HEK293 (cell line): ENCODE data around the gene DNAJB14.

ENCODE experiments used
- BCL11B ChIP-seq: fragments of 450-650 bp; formaldehyde crosslinking; IDR thresholded peaks from 2 replicates; pipeline ENCODE4 v1.5.1; 2016; ENCODE audit warnings: low read depth, missing biosample characterization, missing genetic modification characterization
- BCL6B ChIP-seq: fragments of 450-650 bp; formaldehyde crosslinking; IDR thresholded peaks from 2 replicates; pipeline ENCODE4 v1.5.1; 2017; ENCODE audit warnings: missing biosample characterization, missing genetic modification characterization
- EGR2 ChIP-seq: fragments of 450-650 bp; formaldehyde crosslinking; IDR thresholded peaks from 2 replicates; pipeline ENCODE4 v1.5.1; 2016; ENCODE audit warnings: low read depth, missing biosample characterization, missing genetic modification characterization
- ELK4 ChIP-seq: IDR thresholded peaks from 2 replicates; pipeline ENCODE4 v1.6.1; 2011; ENCODE audit warnings: mild to moderate bottlenecking, low read depth, low read length, borderline replicate concordance
- GLIS2 ChIP-seq: fragments of 450-650 bp; formaldehyde crosslinking; IDR thresholded peaks from 2 replicates; pipeline ENCODE4 v1.5.1; 2016; ENCODE audit warnings: missing biosample characterization, missing genetic modification characterization
- HOXC10 ChIP-seq: sonication (generic); formaldehyde crosslinking; IDR thresholded peaks from 2 replicates; pipeline ENCODE4 v1.8.1; 2023; ENCODE audit warnings: mild to moderate bottlenecking, missing genetic modification reagents
- MYNN ChIP-seq: fragments of 450-650 bp; formaldehyde crosslinking; IDR thresholded peaks from 2 replicates; pipeline ENCODE4 v1.5.1; 2016; ENCODE audit warnings: missing biosample characterization, missing genetic modification characterization, borderline replicate concordance
- RBAK ChIP-seq: fragments of 450-650 bp; formaldehyde crosslinking; IDR thresholded peaks from 2 replicates; pipeline ENCODE4 v1.5.1; 2016; ENCODE audit warnings: missing biosample characterization, missing genetic modification characterization
- REPIN1 ChIP-seq: fragments of 450-650 bp; formaldehyde crosslinking; IDR thresholded peaks from 2 replicates; pipeline ENCODE4 v1.5.1; 2017; ENCODE audit warnings: missing biosample characterization, missing genetic modification characterization, low read depth
- ZBTB48 ChIP-seq: fragments of 450-650 bp; formaldehyde crosslinking; IDR thresholded peaks from 2 replicates; pipeline ENCODE4 v1.5.1; 2016; ENCODE audit warnings: missing biosample characterization, missing genetic modification characterization
- ZFP69B ChIP-seq: fragments of 450-650 bp; formaldehyde crosslinking; IDR thresholded peaks from 2 replicates; pipeline ENCODE4 v1.5.1; 2016; ENCODE audit warnings: missing biosample characterization, missing genetic modification characterization
- ZNF10 ChIP-seq: fragments of 450-650 bp; formaldehyde crosslinking; IDR thresholded peaks from 2 replicates; pipeline ENCODE4 v1.5.1; 2017; ENCODE audit warnings: missing biosample characterization, missing genetic modification characterization
- ZNF121 ChIP-seq: fragments of 450-650 bp; formaldehyde crosslinking; IDR thresholded peaks from 2 replicates; pipeline ENCODE4 v1.5.1; 2016; ENCODE audit warnings: missing biosample characterization, missing genetic modification characterization
- ZNF19 ChIP-seq: fragments of 450-650 bp; formaldehyde crosslinking; IDR thresholded peaks from 2 replicates; pipeline ENCODE4; 2016; ENCODE audit warnings: missing biosample characterization, missing genetic modification characterization, low read depth
- ZNF2 ChIP-seq: fragments of 450-650 bp; formaldehyde crosslinking; IDR thresholded peaks from 2 replicates; pipeline ENCODE4 v1.5.1; 2016; ENCODE audit warnings: missing biosample characterization, missing genetic modification characterization
- ZNF214 ChIP-seq: fragments of 450-650 bp; formaldehyde crosslinking; IDR thresholded peaks from 2 replicates; pipeline ENCODE4 v1.5.1; 2017; ENCODE audit warnings: missing biosample characterization, mild to moderate bottlenecking, missing genetic modification characterization, borderline replicate concordance
- ZNF239 ChIP-seq: fragments of 450-650 bp; formaldehyde crosslinking; IDR thresholded peaks from 2 replicates; pipeline ENCODE4 v1.5.1; 2016; ENCODE audit warnings: missing biosample characterization, missing genetic modification characterization
- ZNF274 ChIP-seq, 2 experiments: fragments of 200-500 bp in 1 of 2; fragments of 450-650 bp in 1 of 2; sonication (Bioruptor generic) in 1 of 2; formaldehyde crosslinking in 1 of 2; IDR thresholded peaks; 2 replicates each; pipeline versions ENCODE4 v1.5.1 to v1.6.1; 2014 to 2016; ENCODE audit warnings: borderline replicate concordance in 1 of 2, inconsistent platforms in 1 of 2, low read length in 1 of 2, missing biosample characterization in 1 of 2, missing genetic modification characterization in 1 of 2
- ZNF350 ChIP-seq: fragments of 450-650 bp; formaldehyde crosslinking; IDR thresholded peaks from 2 replicates; pipeline ENCODE4 v1.5.0; 2017; ENCODE audit warnings: missing biosample characterization, mild to moderate bottlenecking, missing genetic modification characterization
- ZNF391 ChIP-seq: fragments of 450-650 bp; formaldehyde crosslinking; IDR thresholded peaks from 2 replicates; pipeline ENCODE4 v1.5.1; 2016; ENCODE audit warnings: low read depth, missing biosample characterization, missing genetic modification characterization, borderline replicate concordance
- ZNF501 ChIP-seq: fragments of 450-650 bp; formaldehyde crosslinking; IDR thresholded peaks from 2 replicates; pipeline ENCODE4 v1.5.1; 2016; ENCODE audit warnings: missing biosample characterization, missing genetic modification characterization
- ZNF514 ChIP-seq: fragments of 450-650 bp; formaldehyde crosslinking; IDR thresholded peaks from 2 replicates; pipeline ENCODE4 v1.5.1; 2016; ENCODE audit warnings: missing biosample characterization, missing genetic modification characterization
- ZNF518A ChIP-seq: fragments of 450-650 bp; formaldehyde crosslinking; conservative IDR thresholded peaks from 2 replicates; pipeline ENCODE4 v1.5.1; 2016; ENCODE audit warnings: low read depth, missing biosample characterization, missing genetic modification characterization
- ZNF549 ChIP-seq: fragments of 450-650 bp; IDR thresholded peaks from 2 replicates; pipeline ENCODE4 v1.5.1; 2018; ENCODE audit warnings: missing biosample characterization, missing genetic modification characterization, mild to moderate bottlenecking, inconsistent platforms, moderate library complexity
- ZNF555 ChIP-seq: fragments of 450-650 bp; formaldehyde crosslinking; conservative IDR thresholded peaks from 2 replicates; pipeline ENCODE4 v1.5.1; 2017; ENCODE audit warnings: missing biosample characterization, mild to moderate bottlenecking, missing genetic modification characterization, inconsistent platforms
- ZNF610 ChIP-seq: fragments of 450-650 bp; formaldehyde crosslinking; IDR thresholded peaks from 2 replicates; pipeline ENCODE4 v1.5.1; 2016; ENCODE audit warnings: missing biosample characterization, missing genetic modification characterization, borderline replicate concordance
- ZNF626 ChIP-seq: fragments of 450-650 bp; sonication (Bioruptor Pico); formaldehyde crosslinking; IDR thresholded peaks from 2 replicates; pipeline ENCODE4 v1.5.1; 2018; ENCODE audit warnings: missing biosample characterization, missing genetic modification characterization, inconsistent platforms
- ZNF629 ChIP-seq: fragments of 450-650 bp; formaldehyde crosslinking; IDR thresholded peaks from 2 replicates; pipeline ENCODE4 v1.5.1; 2017; ENCODE audit warnings: missing biosample characterization, missing genetic modification characterization
- ZNF658 ChIP-seq: fragments of 450-650 bp; formaldehyde crosslinking; IDR thresholded peaks from 2 replicates; pipeline ENCODE4; 2016; ENCODE audit warnings: missing biosample characterization, missing genetic modification characterization
- ZNF664 ChIP-seq: fragments of 450-650 bp; formaldehyde crosslinking; IDR thresholded peaks from 2 replicates; pipeline ENCODE4 v1.5.1; 2016; ENCODE audit warnings: missing biosample characterization, missing genetic modification characterization
- ZNF704 ChIP-seq: fragments of 450-650 bp; formaldehyde crosslinking; IDR thresholded peaks from 2 replicates; pipeline ENCODE4 v1.5.1; 2016; ENCODE audit warnings: missing biosample characterization, missing genetic modification characterization
- ZNF792 ChIP-seq: fragments of 450-650 bp; formaldehyde crosslinking; IDR thresholded peaks from 2 replicates; pipeline ENCODE4 v1.5.1; 2016; ENCODE audit warnings: missing biosample characterization, missing genetic modification characterization

DNAJB14 gene

GRCh38 chr4:99949999-99950912 is 3.8 kb upstream of the DNAJB14 start, which contains the start of gene H2AZ1 (continued):
- no peak for TF ChIP-seq BCL6B
- no peak for TF ChIP-seq BCL11B (tag by site-specific recombination)
- no peak for TF ChIP-seq ZNF350 (tag by site-specific recombination)
- no peak for TF ChIP-seq ZNF121 (tag by site-specific recombination)
- no peak for TF ChIP-seq ZNF549 (tag by site-specific recombination)
- no peak for TF ChIP-seq ZNF274 (IDR thresholded peaks at IDR 0.05; ENCODE audit: low read length)
- no peak for TF ChIP-seq ZNF274 (tag by site-specific recombination; IDR thresholded peaks at IDR 0.05; ENCODE audit: borderline replicate concordance)
- no peak for TF ChIP-seq ZNF792 (tag by site-specific recombination)
- no peak for TF ChIP-seq ZNF626 (tag by site-specific recombination)
- TF ChIP-seq RBAK: no peak
- TF ChIP-seq ZNF501: 0 out of 2 replicates have a peak, but pooled peaks have one; percentile 30
- TF ChIP-seq MYNN: no peak
- peak; percentile 39 for TF ChIP-seq EGR2 (tag by site-specific recombination)
- TF ChIP-seq HOXC10 (CRISPR knock-in tag): no peak
- TF ChIP-seq ZNF518A: no peak
- no peak for TF ChIP-seq ELK4
- no peak for TF ChIP-seq ZNF610 (tag by site-specific recombination)
- no peak for TF ChIP-seq ZNF658 (tag by site-specific recombination)
- TF ChIP-seq ZNF664: no peak
- TF ChIP-seq GLIS2 (tag by site-specific recombination): peak; percentile 92
- TF ChIP-seq ZFP69B (tag by site-specific recombination): 0 out of 2 replicates have a peak, but pooled peaks have one; percentile 33
- TF ChIP-seq ZNF10 (tag by site-specific recombination): peak; percentile 16; the same call in 1 of the 2 replicates
- no peak for TF ChIP-seq ZNF514 (tag by site-specific recombination)
- TF ChIP-seq ZNF629 (tag by site-specific recombination): no peak
- TF ChIP-seq ZNF391 (tag by site-specific recombination): peak; percentile 81; the same call in 1 of the 2 replicates
- TF ChIP-seq REPIN1 (tag by site-specific recombination): no peak
- peak; percentile 72 for TF ChIP-seq ZBTB48 (tag by site-specific recombination)
- TF ChIP-seq ZNF555 (tag by site-specific recombination): no peak
- TF ChIP-seq ZNF704: no peak
- peak; percentile 70 for TF ChIP-seq ZNF2 (tag by site-specific recombination)
- TF ChIP-seq ZNF239 (tag by site-specific recombination): no peak
- no peak for TF ChIP-seq ZNF19 (tag by site-specific recombination)
- no peak for TF ChIP-seq ZNF214 (tag by site-specific recombination)
